Lower leg skin (tissue), 3 donors: ENCODE results near the gene VTI1A.

Experiments used
- CTCF ChIP-seq, 3 donors: fragments of 450-650 bp; IDR thresholded peaks; one replicate each; pipeline ENCODE4 v1.5.1; 2016; ENCODE audit warnings: antibody characterized with exemption in 3 of 3, mild to moderate bottlenecking in 3 of 3, moderate library complexity in 2 of 3
- POLR2A ChIP-seq, 2 donors: fragments of 450-650 bp; IDR thresholded peaks; one replicate each; pipeline ENCODE4 v1.6.1; 2016 to 2017; ENCODE audit warnings: antibody characterized with exemption in 2 of 2, mild to moderate bottlenecking in 1 of 2, moderate library complexity in 1 of 2

- no peak for TF ChIP-seq POLR2A (IDR thresholded peaks at IDR 0.05)
- TF ChIP-seq CTCF (IDR thresholded peaks at IDR 0.05) = no peak
These were observed 276.9 kb downstream of the VTI1A start for GRCh38 chr10:112723876-112724275.
